Right lobe of liver (tissue), 6 donors: ENCODE measurements around the gene CYTH3. TPM values are rescaled to one million over a fixed set of nuclear protein-coding genes. Genes with fewer than 3 reads are reported as not detected.

Experiments used
- ATAC-seq, 4 donors: fragments of 200-7000 bp; cut with Tn5 transposase; one replicate each; pipeline ENCODE4 v1.9.1; 2020; ENCODE audit warnings: mild to moderate bottlenecking in 4 of 4, moderate library complexity in 4 of 4
- DNase-seq, 3 donors: peaks; one replicate each; pipeline ENCODE4 v3.0.0-alpha.2; 2020
- H3K27ac ChIP-seq, 3 donors: fragments of 200-600 bp; one replicate each; pipeline ENCODE4 v1.8.0; 2022
- H3K27me3 ChIP-seq, 2 donors: fragments of 200-600 bp; one replicate each; pipeline ENCODE4 v1.8.0; 2022
- H3K36me3 ChIP-seq, 4 donors: fragments of 200-600 bp; sonication (generic) in 1 of 4; one replicate each; pipeline versions ENCODE4 v1.5.1 to v1.8.0; 2017 to 2022; ENCODE audit warnings: control low read depth in 1 of 4
- H3K4me1 ChIP-seq, 4 donors: fragments of 200-600 bp; sonication (generic) in 1 of 4; one replicate each; pipeline versions ENCODE4 v1.5.1 to v1.8.0; 2017 to 2022; ENCODE audit warnings: control low read depth in 1 of 4
- H3K4me3 ChIP-seq, 3 donors: fragments of 200-600 bp; one replicate each; pipeline ENCODE4 v1.8.0; 2022
- H3K9me3 ChIP-seq, 4 donors: fragments of 200-600 bp; sonication (generic) in 1 of 4; one replicate each; pipeline versions ENCODE4 v1.5.1 to v1.8.0; 2017 to 2022; ENCODE audit warnings: control low read depth in 1 of 4
- POLR2A ChIP-seq: fragments of 450-650 bp; IDR thresholded peaks from one replicate; pipeline ENCODE4 v1.6.1; 2017; ENCODE audit warnings: antibody characterized with exemption, mild to moderate bottlenecking
- WGBS: methylation state at CpG from one replicate; pipeline ENCODE4 v1.1.6; 2018; ENCODE audit warnings: low coverage, low lambda C conversion rate; ENCODE audit not compliant: insufficient coverage; ENCODE audit errors: missing lambda C conversion rate; 5-methylcytosine and 5-hydroxymethylcytosine counted together
- intact Hi-C, 2 donors: fragments of 100-400 bp; cut with DNase I; formaldehyde crosslinking; loops; one replicate each; pipeline versions ENCODE4 v1.11.2 to v1.14.1; 2022
- total RNA-seq, 6 experiments: library from RNA; depleted of rRNA in 2 of 6; stranded (reverse); fragments of >200 nt in 2 of 6; fragmentation: NEBNext Ultra II Directional in 3 of 6; extraction: Animal tissue kit (Norgen Biotek cat#: 25700) in 3 of 6; gene quantifications; one replicate each; pipeline versions ENCODE4 v1.1.0 to v1.2.4, GENCODE V29; 2016 to 2023
- TF ChIP-seq, protein P1 (sequence below), 4 donors: fragments of 200-600 bp in 3 of 4; fragments of 450-650 bp in 1 of 4; IDR thresholded peaks; one replicate each; pipeline versions ENCODE4 v1.5.1 to v1.8.0; 2016 to 2022; ENCODE audit warnings: antibody characterized with exemption in 4 of 4, mild to moderate bottlenecking in 2 of 4
- donor health status: DM: no; HTN: yes; CAD: no.
- donor health status: DM: no; HTN: no; CAD: no.
- donor health status: DM: no; HTN: no; CAD: no.
- donor health status: DM: no; HTN: yes; CAD: no.
- donor health status: DM: no; HTN: yes; CAD: no.

Gene CYTH3
- total RNA-seq, 6 experiments from 2014 or later, result 2.7 to 6.6 (median 4.1) TPM

DNA sequence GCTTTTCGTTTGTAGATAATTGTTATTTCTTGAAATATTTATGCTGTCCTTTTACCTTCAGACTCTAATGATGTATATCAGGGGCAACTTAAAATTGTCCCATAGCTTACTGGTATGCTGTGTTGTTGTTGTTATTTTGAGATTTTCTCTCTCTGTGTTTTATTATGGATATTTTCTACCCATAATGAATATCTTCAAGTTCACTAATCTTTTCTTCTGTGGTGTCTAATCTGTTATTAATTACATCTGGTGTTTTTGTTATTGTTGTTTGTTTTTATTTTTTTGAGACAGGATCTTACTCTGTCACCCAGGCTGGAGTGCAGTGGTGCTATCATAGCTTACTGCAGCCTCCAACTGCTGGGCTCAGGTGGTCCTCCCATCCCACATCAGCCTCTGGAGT is 139.2 kb downstream of the CYTH3 start:
- 100% methylated on average over 1 of the region's 1 CpG for WGBS

DNA sequence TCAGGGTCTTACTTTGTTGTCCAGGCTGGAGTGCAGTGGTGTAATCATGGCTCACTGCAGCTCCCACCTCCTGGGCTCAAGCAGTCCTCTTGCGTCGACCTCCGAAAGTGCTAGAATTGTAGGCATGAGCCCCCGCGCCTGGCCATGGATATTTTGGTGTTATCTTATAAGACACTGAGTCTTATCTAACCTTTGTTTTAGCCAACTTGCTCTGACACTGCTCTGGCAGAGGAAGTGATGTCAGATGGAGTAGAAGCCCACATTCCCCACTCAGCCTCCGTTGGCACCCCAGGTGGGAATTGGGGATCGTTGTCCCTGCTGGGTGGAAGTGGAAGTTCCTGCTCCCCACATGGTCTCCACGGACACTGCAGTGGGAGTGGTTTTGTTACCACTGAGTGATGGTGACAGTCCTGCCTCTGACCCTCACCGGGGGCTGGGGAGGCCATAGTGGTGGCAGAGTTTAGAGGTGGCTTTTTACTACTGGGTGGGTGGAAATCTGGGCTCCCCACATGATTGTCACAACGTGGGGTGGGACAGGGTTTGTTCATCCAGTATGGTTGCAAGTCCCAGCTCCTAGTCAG is 142.3 kb downstream of the CYTH3 start:
- ATAC-seq, result no peak
- H3K27ac ChIP-seq, result no peak overlapping the region
- WGBS, result 94% methylated on average over 6 of the region's 10 CpGs
- DNase-seq, result no peak
- intact Hi-C loops, result no loop called here
- no peaks in the 10 kb centered on the region for H3K27me3 ChIP-seq
- peaks cover 0 to 6% (median 3%) of the 10 kb centered on the region in 4 donors for H3K36me3 ChIP-seq
- no peaks in the 10 kb centered on the region for H3K9me3 ChIP-seq
- H3K4me3 ChIP-seq, result no peak overlapping the region
- H3K4me1 ChIP-seq, result no peaks in the 10 kb centered on the region
- TF ChIP-seq POLR2A, result no peak
- TF ChIP-seq, protein P1, sequence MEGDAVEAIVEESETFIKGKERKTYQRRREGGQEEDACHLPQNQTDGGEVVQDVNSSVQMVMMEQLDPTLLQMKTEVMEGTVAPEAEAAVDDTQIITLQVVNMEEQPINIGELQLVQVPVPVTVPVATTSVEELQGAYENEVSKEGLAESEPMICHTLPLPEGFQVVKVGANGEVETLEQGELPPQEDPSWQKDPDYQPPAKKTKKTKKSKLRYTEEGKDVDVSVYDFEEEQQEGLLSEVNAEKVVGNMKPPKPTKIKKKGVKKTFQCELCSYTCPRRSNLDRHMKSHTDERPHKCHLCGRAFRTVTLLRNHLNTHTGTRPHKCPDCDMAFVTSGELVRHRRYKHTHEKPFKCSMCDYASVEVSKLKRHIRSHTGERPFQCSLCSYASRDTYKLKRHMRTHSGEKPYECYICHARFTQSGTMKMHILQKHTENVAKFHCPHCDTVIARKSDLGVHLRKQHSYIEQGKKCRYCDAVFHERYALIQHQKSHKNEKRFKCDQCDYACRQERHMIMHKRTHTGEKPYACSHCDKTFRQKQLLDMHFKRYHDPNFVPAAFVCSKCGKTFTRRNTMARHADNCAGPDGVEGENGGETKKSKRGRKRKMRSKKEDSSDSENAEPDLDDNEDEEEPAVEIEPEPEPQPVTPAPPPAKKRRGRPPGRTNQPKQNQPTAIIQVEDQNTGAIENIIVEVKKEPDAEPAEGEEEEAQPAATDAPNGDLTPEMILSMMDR (IDR thresholded peaks at IDR 0.05), result no peak

More for the DNA sequence above, 139.2 kb downstream of the CYTH3 start:
- H3K4me3 ChIP-seq, result no peak overlapping the region
- TF ChIP-seq, protein P1 (IDR thresholded peaks at IDR 0.05), result no peak
- TF ChIP-seq POLR2A, result no peak
- intact Hi-C loops, result no loop called here
- H3K27me3 ChIP-seq, result no peaks in the 10 kb centered on the region
- H3K4me1 ChIP-seq, result no peaks in the 10 kb centered on the region
- no peaks in the 10 kb centered on the region for H3K9me3 ChIP-seq
- no peak overlapping the region for H3K27ac ChIP-seq
- no peak for DNase-seq
- ATAC-seq, result no peak
- H3K36me3 ChIP-seq, result peaks cover 0 to 12% (median 3%) of the 10 kb centered on the region in 4 donors

DNA sequence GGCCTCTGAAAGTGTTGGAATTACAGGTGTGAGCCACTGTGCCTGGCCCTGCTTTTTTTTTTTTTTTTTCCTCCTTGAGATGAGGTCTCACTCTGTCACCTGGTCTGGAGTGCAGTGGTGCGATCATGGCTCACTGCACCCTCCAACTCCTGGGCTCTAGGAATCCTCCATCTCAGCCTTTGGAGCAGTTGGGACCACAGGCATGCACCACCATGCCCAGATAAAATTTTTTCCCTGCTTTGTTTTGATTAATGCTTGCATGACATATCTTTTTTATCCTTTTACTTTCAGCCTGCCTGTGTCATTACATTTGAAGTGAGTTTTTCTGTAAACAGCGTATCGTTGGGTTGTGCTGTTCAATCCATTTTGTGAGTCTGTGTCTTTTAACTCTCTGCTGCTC is 144.2 kb downstream of the CYTH3 start:
- Histone ChIP-seq H3K27ac (no peak overlapping the region), H3K9me3 (no peaks in the 10 kb centered on the region), H3K27me3 (no peaks in the 10 kb centered on the region), H3K4me3 (no peak overlapping the region), H3K4me1 (no peaks in the 10 kb centered on the region), H3K36me3 (peaks cover 0 to 6% (median 3%) of the 10 kb centered on the region in 4 donors)
- 100% methylated on average over 2 of the region's 3 CpGs for WGBS
- TF ChIP-seq, protein P1 (IDR thresholded peaks at IDR 0.05), result no peak
- no peak for TF ChIP-seq POLR2A
- intact Hi-C loops, result no loop called here
- DNase-seq, result no peak
- ATAC-seq, result no peak

DNA sequence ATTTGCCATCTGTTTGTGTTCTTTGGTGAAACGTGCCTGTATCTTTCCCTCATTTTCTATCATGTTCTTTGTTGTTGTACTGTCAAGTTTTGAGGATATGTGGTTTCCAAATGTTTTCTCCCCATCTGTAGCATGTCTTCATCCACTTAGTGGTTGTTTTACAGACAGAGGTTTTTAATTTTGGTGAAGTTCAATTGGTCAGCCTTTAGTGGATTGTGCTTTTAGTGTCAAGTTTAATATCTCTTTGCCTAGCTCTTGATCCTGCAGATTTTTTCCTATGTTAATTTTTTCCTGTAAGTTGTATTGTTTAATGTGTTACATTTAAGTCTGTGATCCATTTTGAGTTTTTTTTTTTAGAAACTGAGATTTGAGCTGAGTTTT is 145.3 kb downstream of the CYTH3 start:
- TF ChIP-seq POLR2A, result no peak
- TF ChIP-seq, protein P1 (IDR thresholded peaks at IDR 0.05), result no peak
- intact Hi-C loops, result no loop called here
- ATAC-seq, result no peak
- H3K27me3 ChIP-seq, result no peaks in the 10 kb centered on the region
- DNase-seq, result no peak
- peaks cover 0 to 14% (median 4%) of the 10 kb centered on the region in 4 donors for H3K36me3 ChIP-seq
- H3K4me1 ChIP-seq, result no peaks in the 10 kb centered on the region
- no peaks in the 10 kb centered on the region for H3K9me3 ChIP-seq
- 47% methylated on average over 1 of the region's 1 CpG for WGBS
- no peak overlapping the region for H3K27ac ChIP-seq
- no peak overlapping the region for H3K4me3 ChIP-seq
